SK-N-SH (cell line): ENCODE data around the gene MIEN1.

Experiments
- CTCF ChIP-seq: fragments of 200-600 bp; sonication (generic); IDR thresholded peaks from 2 replicates; pipeline ENCODE4 v1.6.1; 2017; ENCODE audit warnings: antibody characterized with exemption, mild to moderate bottlenecking, moderate library complexity
- EP300 ChIP-seq, 2 experiments: IDR thresholded peaks; 2 replicates each; pipeline versions ENCODE4 v1.4.0 to v1.6.1; 2012; ENCODE audit warnings: borderline replicate concordance in 1 of 2, low read depth in 1 of 2, low read length in 1 of 2
- REST ChIP-seq: IDR thresholded peaks from 2 replicates; pipeline ENCODE4 v1.6.1; 2012; ENCODE audit warnings: mild to moderate bottlenecking, low read depth, low read length, moderate library complexity

- TF ChIP-seq EP300 (IDR thresholded peaks at IDR 0.05; ENCODE audit: borderline replicate concordance in 1 of 2, low read depth in 1 of 2, low read length in 1 of 2) (no peak), CTCF (no peak), REST (no peak)
Observed at GRCh38 chr17:39747745-39748144, 17.4 kb upstream of the MIEN1 start.
